Posterior cingulate gyrus (tissue), 11 donors: Measurements from ENCODE around the gene TMED9.
"Not testable (repeated sequence)": the region's sequence is repeated elsewhere in the genome, so short reads cannot be mapped to it uniquely, and the experiment has no call there.

Experiments used
- DNase-seq, 10 donors: peaks; one replicate each; pipeline versions ENCODE4 v3.0.0 to v3.0.0-alpha.2; 2020 to 2021; ENCODE audit warnings: mixed read lengths in 3 of 10
- intact Hi-C: fragments of 100-400 bp; cut with DNase I; formaldehyde crosslinking; loops from one replicate; pipeline ENCODE4 v1.15.1; 2023

TMED9 gene

GRCh38 chr5:177592010-177592834, at the start of gene TMED9:
Gene TMED9 (plus strand): TSS chr5:177592203. CDS start chr5:177592215, 12 bp downstream.
- intact Hi-C loops: loop anchor here (2.0 kb wide), 1 partner anchor 39 kb away; no protein-coding TSS in a partner anchor
- DNase-seq: peak; percentile 74 to 98 (median 85)

DNA sequence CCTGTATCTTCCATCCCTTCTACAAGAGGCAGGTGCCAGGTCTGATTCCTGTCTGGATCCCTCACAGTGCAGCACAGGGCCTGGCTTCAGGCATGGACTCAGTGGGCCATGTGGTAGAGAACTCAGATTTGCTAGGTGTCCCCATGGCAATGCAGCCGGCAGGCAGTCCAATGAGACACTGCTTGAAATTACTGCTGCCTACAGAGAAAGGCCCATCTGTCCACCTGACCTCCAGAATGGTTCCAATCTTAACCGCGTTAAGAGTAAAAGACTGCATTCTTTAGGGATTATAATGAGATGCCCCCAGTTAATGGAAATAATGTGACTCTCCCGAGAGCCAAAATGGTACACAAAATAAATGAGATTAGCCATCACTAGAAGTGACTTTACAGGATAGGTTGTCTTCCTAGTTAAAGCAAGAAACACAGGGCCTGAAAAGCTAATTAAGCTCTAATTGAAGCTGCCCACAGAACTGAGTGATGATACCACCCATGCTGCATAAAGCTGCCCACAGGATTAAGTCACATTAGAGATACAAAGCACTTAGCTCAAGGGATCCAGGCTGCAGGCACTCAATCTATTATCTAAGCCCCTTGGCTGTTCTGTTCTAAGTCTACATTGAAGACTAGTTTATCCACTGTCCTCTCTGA, 49.1 kb upstream of the TMED9 start:
- intact Hi-C loops: no loop called here
- peak in 1 of 10 donors; percentile 12 for DNase-seq

- no peak for DNase-seq
- intact Hi-C loops: no loop called here
Measured at GRCh38 chr5:177545487-177546257, 46.3 kb upstream of the TMED9 start.

GRCh38 chr5:177546258-177546741, 45.7 kb upstream of the TMED9 start:
- intact Hi-C loops: no loop called here
- peak in 1 of 10 donors; percentile 5 for DNase-seq

- peak in 3 of 10 donors; percentile 47 to 76 (median 73) for DNase-seq
- intact Hi-C loops: no loop called here
Measured at GRCh38 chr5:177547736-177548135, 44.3 kb upstream of the TMED9 start.

DNA sequence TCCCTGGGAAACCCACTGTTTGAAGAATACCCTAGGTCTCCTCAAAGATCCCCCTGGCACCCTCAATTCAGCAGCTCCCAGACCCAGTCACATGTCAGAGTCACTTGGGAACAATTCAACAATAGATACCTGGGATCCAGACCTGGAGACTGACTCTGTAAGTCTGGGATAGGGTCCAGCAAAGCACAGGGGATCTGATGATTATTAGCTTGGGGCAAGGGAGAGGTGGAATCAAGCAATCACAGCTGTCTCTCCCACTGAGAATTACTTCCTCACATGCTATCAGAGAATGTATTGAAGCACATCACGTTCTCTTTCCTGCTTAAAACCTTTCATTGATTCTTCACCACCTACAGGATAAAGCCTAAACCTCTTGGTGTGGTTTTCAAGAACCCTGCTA, 43.5 kb upstream of the TMED9 start:
- no peak for DNase-seq

DNA sequence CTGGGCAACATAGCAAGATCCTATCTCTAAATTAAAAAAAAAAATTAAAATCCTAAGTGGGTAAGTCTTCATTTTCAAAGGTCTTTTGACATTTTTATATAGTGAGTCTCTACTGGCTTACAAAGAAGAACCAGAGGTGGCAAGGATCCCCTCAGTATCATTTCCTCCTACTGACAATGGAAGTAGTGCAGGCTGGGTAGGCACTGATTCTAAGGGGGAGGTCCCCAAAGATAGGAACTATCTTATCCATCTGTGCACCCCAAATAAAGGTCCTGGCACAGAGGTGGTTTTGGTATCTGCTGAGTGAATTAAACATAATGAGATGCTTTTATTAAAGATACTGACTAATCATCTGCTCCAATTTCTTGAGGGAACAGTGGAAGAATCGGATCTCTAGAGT, 41.9 kb upstream of the TMED9 start:
- DNase-seq: no peak
- intact Hi-C loops: no loop called here

More for the DNA sequence above, 43.5 kb upstream of the TMED9 start:
- intact Hi-C loops: no loop called here

DNA sequence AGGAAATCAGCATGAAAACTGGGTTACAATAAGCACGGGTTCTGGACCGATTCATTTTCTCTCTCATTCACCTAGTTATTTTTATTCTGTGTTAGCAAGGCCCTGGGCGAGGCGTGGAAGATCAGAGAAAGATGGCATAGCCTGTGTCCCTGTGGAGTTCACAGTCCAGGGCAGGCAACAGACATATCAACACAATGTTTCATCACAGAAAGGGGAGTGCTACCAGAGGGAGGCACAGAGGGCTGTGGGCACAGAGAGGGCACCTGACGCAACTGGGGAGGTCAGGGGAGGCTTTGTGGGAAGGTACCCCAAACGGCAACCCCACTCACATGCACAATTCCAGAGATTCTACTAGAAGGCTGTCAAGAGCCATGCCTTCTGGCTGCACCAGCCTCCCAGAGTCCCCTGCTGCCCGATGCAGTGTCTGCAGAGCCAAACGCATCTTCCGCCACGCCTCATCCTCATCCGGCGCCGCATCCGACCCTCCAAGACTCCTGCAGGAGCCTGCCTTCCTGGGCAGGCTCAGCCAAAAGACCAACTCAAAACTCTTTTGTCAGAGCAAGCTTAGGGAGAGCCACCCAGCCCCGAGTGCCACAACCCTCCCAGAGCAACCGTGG, 39.1 kb upstream of the TMED9 start:
- intact Hi-C loops: loop anchor here (2.0 kb wide), 1 partner anchor 40 kb away; the partner anchor contains the start of gene TMED9
- DNase-seq: peak in 8 of 10 donors; percentile 23 to 88 (median 51)

GRCh38 chr5:177553671-177554429, 38.2 kb upstream of the TMED9 start:
- peak; percentile 22 to 91 (median 40) for DNase-seq
- intact Hi-C loops: loop anchor here (2.0 kb wide), 2 partner anchors 37 to 39 kb away; partner anchors contain the start of genes DDX41 and TMED9

DNA sequence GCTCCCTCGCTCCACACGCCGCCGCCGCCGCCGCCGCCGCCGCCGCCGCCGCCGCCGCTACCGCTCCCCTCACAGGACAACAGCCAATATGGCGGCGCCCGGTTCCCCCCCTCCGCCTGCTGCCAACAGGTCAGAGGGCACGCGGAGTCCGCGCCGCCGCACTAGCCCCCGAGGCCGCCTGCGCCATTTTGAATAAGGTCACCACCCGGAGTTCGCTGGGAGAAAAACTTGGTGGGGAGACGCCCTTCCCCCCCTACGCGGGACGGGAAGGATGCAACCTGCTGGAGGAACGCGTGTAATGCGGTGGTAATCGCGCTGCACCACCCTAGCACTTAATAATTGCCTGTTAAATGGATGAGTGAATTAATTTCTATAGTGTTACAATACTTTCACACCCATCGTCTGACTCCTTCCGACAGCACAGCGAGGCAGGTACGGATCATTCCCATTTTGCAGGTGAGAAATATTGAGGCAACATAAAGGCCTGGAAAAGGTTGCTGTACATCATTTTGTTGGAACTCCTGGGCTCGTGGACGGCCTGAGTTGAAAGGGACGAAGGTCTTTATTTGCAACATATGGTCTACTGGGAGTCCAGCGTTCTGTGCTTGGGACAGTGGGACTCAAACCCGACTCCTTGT, 37.4 kb upstream of the TMED9 start, which contains the start of gene FAM193B:
Gene FAM193B, minus strand, starts transcription at position 90 of the 638 bp plus-strand sequence. CDS start 105 bp downstream, outside the sequence.
- intact Hi-C loops: loop anchor here (2.0 kb wide), 1 partner anchor 38 kb away; the partner anchor contains the start of gene DDX41
- DNase-seq: peak; percentile 90 to 99 (median 95)

- intact Hi-C loops: loop anchor here (2.0 kb wide), 1 partner anchor 38 kb away; the partner anchor contains the start of gene DDX41
- DNase-seq: peak in 1 of 10 donors; percentile 8
Measured at GRCh38 chr5:177555228-177555627, 36.8 kb upstream of the TMED9 start.

DNA sequence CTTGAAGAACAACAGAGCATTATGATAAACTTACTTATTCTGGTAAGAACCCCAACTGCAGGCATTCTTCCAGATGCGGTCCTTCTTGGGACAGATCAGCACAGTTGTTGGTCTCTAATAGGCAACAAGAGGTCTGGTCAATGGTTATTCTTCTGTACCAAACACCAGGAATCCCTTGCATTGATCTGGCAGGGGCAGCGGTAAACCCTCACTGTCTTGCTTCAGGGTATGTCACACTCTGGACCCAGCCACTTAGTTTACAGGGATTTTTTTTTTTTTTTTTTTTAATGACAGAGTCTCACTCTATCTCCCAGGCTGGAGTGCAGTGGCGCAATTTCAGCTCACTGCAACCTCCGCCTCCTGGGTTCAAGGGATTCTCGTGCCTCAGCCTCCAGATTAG, 36.3 kb upstream of the TMED9 start:
- intact Hi-C loops: loop anchor here (2.0 kb wide), 1 partner anchor 39 kb away; the partner anchor contains the start of gene DDX41
- peak in 1 of 10 donors; percentile 26 for DNase-seq

DNA sequence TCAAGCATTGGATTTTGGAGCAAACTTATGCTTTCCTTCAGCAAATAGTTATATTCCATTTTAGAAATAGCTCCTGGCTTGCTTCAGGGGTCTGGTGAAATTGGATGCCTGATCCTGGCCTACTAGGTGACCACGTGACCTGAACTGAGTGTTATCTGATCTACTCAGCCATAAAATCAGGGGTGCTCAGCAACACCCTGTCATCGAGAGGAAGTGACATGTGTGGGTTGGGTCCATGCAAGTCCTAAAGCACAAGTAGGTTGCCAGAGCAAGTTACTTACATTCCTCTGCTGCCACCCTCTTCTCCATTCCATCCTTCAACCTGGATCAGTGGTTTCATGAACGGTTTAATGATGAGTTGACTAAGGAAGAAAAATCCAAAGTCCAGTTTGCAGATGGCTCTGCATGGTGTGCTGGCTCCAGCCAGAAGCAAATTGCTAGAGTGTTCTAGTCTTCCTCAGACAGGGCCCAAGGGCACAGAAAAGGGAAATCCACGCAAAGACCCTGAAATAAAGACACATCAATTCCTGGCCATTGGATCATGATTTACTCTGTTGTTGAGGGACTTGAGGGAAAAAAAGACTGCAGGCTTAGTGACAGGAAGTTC, 34.9 kb upstream of the TMED9 start:
- intact Hi-C loops: no loop called here
- no peak for DNase-seq

DNA sequence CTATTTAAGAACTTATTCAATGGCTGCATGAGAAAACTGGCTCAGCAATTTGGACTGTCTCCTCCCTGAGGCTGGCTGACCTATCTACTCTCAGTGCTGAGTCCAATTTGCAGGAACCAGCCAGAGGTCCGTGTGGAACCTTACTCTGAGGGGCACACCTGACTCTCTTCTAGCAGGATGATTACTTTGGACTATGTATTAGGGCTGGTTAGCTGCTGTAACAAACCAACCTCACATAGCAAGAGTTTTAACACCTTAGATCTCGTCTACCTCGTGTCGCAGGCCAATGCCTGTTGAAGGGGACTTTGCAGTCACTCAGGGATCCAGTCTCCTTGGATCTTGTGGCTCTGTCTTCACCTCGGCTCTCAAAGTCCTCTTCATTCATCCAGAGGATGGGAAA, 34.2 kb upstream of the TMED9 start:
- no peak for DNase-seq
- intact Hi-C loops: no loop called here

GRCh38 chr5:177559446-177559941, 32.5 kb upstream of the TMED9 start:
- DNase-seq, intact Hi-C loops: not testable (repeated sequence)

- DNase-seq: no peak
- intact Hi-C loops: no loop called here
Measured at GRCh38 chr5:177565046-177565445, 27.0 kb upstream of the TMED9 start.

DNA sequence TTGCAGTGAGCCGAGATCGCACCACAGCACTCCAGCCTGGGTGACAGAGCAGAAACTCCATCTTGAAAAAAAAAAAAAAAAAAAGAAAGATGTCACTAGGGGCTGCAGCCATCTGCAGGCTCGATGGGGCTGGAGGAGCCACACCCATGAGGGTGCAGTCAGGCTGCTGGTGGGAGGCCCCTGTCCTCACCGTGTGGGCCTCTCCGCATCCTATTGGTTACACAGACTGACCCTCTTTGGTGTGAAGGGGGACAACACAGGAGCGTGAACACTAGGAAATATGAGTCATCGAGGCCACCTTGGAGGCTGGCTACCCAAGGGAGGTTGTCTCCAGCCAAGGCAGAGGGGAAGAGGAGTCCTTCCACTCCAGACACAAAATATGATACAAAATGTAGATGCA, 23.7 kb upstream of the TMED9 start:
- DNase-seq: peak in 1 of 10 donors; percentile 3
- intact Hi-C loops: no loop called here

DNA sequence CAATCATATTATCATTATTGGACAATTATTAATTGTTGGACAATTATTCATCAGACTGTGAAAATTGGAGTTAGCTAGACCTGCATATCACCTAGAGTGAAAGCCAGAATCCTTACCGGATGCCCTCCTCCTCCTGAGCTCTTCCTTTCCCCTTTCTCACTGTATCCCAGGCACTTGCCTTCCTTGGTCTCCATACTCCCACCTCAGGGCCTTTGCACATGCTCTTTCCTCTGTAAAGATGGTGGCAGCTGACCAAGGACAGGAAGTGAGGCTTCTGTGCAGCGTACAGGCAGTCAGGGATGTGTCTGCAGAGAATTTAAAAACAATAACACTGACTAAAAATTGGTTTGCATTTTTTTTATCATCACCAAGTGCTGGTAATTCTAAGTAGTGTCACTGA, 22.1 kb upstream of the TMED9 start:
- DNase-seq: peak in 2 of 10 donors; percentile 2 to 43
- intact Hi-C loops: no loop called here
